Gastroesophageal sphincter (tissue), 4 donors: Measurements from ENCODE around the gene CIB2. TPM values are rescaled to one million over a fixed set of nuclear protein-coding genes. Genes with fewer than 3 reads are reported as not detected.

ENCODE experiments used
- ATAC-seq: fragments of 150-250 bp; one replicate; pipeline ENCODE4 v1.9.1; 2016; ENCODE audit warnings: mild to moderate bottlenecking, moderate library complexity
- H3K27ac ChIP-seq, 4 donors: fragments of 200-600 bp; sonication (generic) in 3 of 4; 1 replicate in 3 of 4; 2 replicates in 1 of 4; pipeline ENCODE4 v1.5.1; 2016 to 2019
- H3K27me3 ChIP-seq: fragments of 200-600 bp; sonication (generic); one replicate; pipeline ENCODE4 v1.5.1; 2019
- H3K36me3 ChIP-seq, 2 donors: fragments of 200-600 bp; sonication (generic); one replicate each; pipeline ENCODE4 v1.5.1; 2019; ENCODE audit warnings: control low read depth in 1 of 2
- H3K4me1 ChIP-seq, 3 donors: fragments of 200-600 bp; sonication (generic); 1 replicate in 2 of 3; 2 replicates in 1 of 3; pipeline ENCODE4 v1.5.1; 2016 to 2019; ENCODE audit warnings: control low read depth in 2 of 3
- H3K4me3 ChIP-seq, 2 donors: fragments of 200-600 bp; sonication (generic); one replicate each; pipeline ENCODE4 v1.5.1; 2019; ENCODE audit warnings: mild to moderate bottlenecking in 1 of 2, moderate library complexity in 1 of 2
- H3K9me3 ChIP-seq, 3 donors: fragments of 200-600 bp; sonication (generic); one replicate each; pipeline ENCODE4 v1.5.1; 2017 to 2019; ENCODE audit warnings: control low read depth in 2 of 3
- EP300 ChIP-seq: sonication (generic); formaldehyde crosslinking; IDR thresholded peaks from one replicate; pipeline ENCODE4 v1.6.1; 2017; ENCODE audit warnings: antibody characterized with exemption, mild to moderate bottlenecking
- POLR2A ChIP-seq, 2 donors: fragments of 450-650 bp; IDR thresholded peaks; one replicate each; pipeline ENCODE4 v1.6.1; 2017; ENCODE audit warnings: antibody characterized with exemption in 2 of 2, mild to moderate bottlenecking in 2 of 2, moderate library complexity in 1 of 2
- POLR2AphosphoS5 ChIP-seq: sonication (generic); formaldehyde crosslinking; IDR thresholded peaks from one replicate; pipeline ENCODE4 v1.6.1; 2017; ENCODE audit warnings: antibody characterized with exemption
- WGBS, 2 donors: methylation state at CpG; one replicate each; pipeline ENCODE4 v1.1.5; 2018; ENCODE audit warnings: low coverage in 1 of 2; 5-methylcytosine and 5-hydroxymethylcytosine counted together
- total RNA-seq, 4 donors: library from RNA; depleted of rRNA; stranded (reverse); fragments of >200 nt; gene quantifications; one replicate each; pipeline ENCODE4 v1.1.0, GENCODE V29; 2016
- TF ChIP-seq, protein P1 (sequence below), 4 experiments: fragments of 200-600 bp in 2 of 4; fragments of 450-650 bp in 2 of 4; sonication (generic) in 1 of 4; IDR thresholded peaks; one replicate each; pipeline ENCODE4 v1.5.1; 2017 to 2019; ENCODE audit warnings: antibody characterized with exemption in 4 of 4, mild to moderate bottlenecking in 2 of 4, moderate library complexity in 2 of 4

Gene CIB2
- 10 to 100 TPM in 2 of 4 donors, 1 to 10 TPM in 2; 3.0 to 17.4 (median 8.8) TPM for total RNA-seq

DNA sequence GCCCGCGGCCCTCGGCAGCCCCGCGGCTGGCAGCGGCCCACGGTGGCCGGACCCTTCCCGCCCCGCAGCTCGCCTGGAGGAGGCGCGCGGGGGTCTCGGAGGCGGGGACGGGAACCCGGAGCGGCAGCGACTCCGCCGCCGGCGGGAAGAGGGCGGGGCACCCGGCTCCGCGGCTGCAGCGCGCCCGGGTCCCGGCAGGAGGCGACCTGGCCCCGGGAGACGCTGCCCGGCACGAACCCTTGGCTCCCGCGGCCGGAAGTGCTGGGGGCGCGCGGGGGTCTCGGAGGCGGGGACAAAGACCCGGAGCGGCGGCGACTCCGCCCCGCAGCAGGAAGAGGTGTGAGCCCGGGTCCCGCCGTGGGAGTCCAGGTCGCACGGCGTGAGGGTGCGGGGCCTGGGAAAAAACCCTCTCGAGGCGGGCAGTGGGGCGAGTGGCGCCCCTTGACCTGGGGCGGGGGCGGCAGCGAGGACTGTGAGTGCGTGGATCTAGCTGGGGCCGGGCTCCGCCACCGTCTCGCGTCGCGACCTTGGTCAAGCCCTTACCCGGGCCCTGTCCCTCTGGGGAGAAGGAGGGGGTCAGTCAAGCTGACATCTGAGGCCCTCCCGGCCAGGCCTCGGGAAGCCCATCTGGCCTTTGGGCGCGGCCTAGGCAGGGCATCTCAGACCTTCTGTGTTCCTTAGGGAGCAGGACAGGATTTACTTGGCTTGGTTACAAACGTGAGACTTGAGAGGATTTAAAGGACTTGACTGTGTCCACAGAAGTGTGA is at the start of gene CIB2:
Gene CIB2, minus strand, starts transcription at position 151 of the 767 bp plus-strand sequence. CDS start 230 bp downstream, outside the sequence.
- no peaks in the 10 kb centered on the region for H3K9me3 ChIP-seq
- H3K4me1 ChIP-seq: peaks cover 0 to 21% (median 0%) of the 10 kb centered on the region in 3 donors
- no peaks in the 10 kb centered on the region for H3K27me3 ChIP-seq
- H3K4me3 ChIP-seq: peak within 1 kb of the TSS; percentile 47 to 87
- TF ChIP-seq EP300 (peak; percentile 23), POLR2AphosphoS5 (peak; percentile 27), POLR2A (IDR thresholded peaks at IDR 0.05) (peak; percentile 16 to 19)
- TF ChIP-seq, protein P1, sequence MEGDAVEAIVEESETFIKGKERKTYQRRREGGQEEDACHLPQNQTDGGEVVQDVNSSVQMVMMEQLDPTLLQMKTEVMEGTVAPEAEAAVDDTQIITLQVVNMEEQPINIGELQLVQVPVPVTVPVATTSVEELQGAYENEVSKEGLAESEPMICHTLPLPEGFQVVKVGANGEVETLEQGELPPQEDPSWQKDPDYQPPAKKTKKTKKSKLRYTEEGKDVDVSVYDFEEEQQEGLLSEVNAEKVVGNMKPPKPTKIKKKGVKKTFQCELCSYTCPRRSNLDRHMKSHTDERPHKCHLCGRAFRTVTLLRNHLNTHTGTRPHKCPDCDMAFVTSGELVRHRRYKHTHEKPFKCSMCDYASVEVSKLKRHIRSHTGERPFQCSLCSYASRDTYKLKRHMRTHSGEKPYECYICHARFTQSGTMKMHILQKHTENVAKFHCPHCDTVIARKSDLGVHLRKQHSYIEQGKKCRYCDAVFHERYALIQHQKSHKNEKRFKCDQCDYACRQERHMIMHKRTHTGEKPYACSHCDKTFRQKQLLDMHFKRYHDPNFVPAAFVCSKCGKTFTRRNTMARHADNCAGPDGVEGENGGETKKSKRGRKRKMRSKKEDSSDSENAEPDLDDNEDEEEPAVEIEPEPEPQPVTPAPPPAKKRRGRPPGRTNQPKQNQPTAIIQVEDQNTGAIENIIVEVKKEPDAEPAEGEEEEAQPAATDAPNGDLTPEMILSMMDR (IDR thresholded peaks at IDR 0.05): peak in 3 of 4 experiments; percentile 89 to 93 (median 90)
- peak; percentile 93 for ATAC-seq
- H3K27ac ChIP-seq: peak within 1 kb of the TSS; percentile 41 to 94 (median 85)
- no peaks in the 10 kb centered on the region for H3K36me3 ChIP-seq
- WGBS, 2 donors: 0% methylated on average over 1 to 2 of the region's 79 CpGs

DNA sequence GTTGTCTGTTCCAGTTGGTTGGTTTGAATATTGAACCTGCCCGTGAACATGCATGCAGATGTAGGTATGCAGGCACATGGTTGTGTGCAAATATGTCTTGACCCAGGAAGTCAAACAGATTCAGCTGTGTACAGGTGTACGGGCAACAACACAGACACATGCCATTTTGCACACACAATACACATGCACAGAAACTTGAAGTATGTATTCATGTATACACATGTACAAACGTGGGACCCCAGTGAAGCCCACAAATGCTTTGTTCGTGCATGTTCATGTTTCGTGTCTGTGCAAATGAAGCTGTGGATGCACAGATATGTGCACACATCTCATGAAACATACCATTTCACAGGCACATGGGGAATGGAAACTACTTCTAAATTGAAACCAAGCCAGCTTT is 48.7 kb upstream of the CIB2 start:
- Histone ChIP-seq H3K4me3 (no peak overlapping the region), H3K9me3 (no peaks in the 10 kb centered on the region), H3K27ac (no peak overlapping the region), H3K36me3 (no peaks in the 10 kb centered on the region), H3K4me1 (peaks cover 0 to 4% (median 0%) of the 10 kb centered on the region in 3 donors), H3K27me3 (no peaks in the 10 kb centered on the region)
- no peak for TF ChIP-seq EP300
- TF ChIP-seq POLR2A (IDR thresholded peaks at IDR 0.05): no peak
- TF ChIP-seq POLR2AphosphoS5: no peak
- TF ChIP-seq, protein P1 (IDR thresholded peaks at IDR 0.05): no peak
- no peak for ATAC-seq
- WGBS, 2 donors: 81 to 83% methylated on average over 4 to 5 of the region's 5 CpGs

GRCh38 chr15:78179286-78179840 is 48.1 kb upstream of the CIB2 start:
- Histone ChIP-seq H3K9me3 (no peaks in the 10 kb centered on the region), H3K4me1 (peaks cover 0 to 4% (median 0%) of the 10 kb centered on the region in 3 donors), H3K27ac (no peak overlapping the region), H3K36me3 (peaks cover 0 to 5% of the 10 kb centered on the region in 2 donors), H3K27me3 (no peaks in the 10 kb centered on the region), H3K4me3 (no peak overlapping the region)
- no peak for TF ChIP-seq POLR2A (IDR thresholded peaks at IDR 0.05)
- TF ChIP-seq, protein P1 (IDR thresholded peaks at IDR 0.05): no peak
- TF ChIP-seq EP300: no peak
- no peak for TF ChIP-seq POLR2AphosphoS5
- ATAC-seq: no peak
- 73 to 100% methylated on average over 1 to 2 of the region's 12 CpGs for WGBS, 2 donors

DNA sequence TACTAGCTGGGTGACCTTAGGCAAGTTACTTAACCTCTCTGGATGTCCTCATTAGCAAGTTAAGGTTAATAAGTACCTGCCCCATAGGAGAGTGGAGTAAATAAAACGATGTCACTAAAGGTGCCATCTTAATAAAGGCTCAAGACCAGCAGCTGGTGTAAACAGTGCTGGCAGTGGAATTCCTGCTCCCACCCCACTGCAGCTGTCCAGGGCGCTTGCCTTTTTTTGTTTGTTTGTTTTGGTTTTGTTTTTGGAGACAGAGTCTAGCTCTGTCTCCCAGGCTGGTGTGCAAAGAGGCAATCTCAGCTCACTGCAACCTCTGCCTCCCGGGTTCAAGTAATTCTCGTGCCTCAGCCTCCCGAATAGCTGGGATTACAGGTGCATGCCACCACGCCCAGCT is 46.8 kb upstream of the CIB2 start:
- no peaks in the 10 kb centered on the region for H3K9me3 ChIP-seq
- H3K27ac ChIP-seq: no peak overlapping the region
- H3K4me3 ChIP-seq: no peak overlapping the region
- no peak for ATAC-seq
- TF ChIP-seq EP300 (no peak), POLR2A (IDR thresholded peaks at IDR 0.05) (no peak), POLR2AphosphoS5 (no peak)
- TF ChIP-seq, protein P1 (IDR thresholded peaks at IDR 0.05): no peak
- H3K27me3 ChIP-seq: no peaks in the 10 kb centered on the region
- WGBS, 2 donors: 76 to 82% methylated on average over 2 to 3 of the region's 6 CpGs
- H3K36me3 ChIP-seq: peaks cover 0 to 16% of the 10 kb centered on the region in 2 donors
- peaks cover 0 to 4% (median 0%) of the 10 kb centered on the region in 3 donors for H3K4me1 ChIP-seq
